Osteoblast (primary cell): ENCODE data around the gene EMX1. TPM values are rescaled to one million over a fixed set of nuclear protein-coding genes. Genes with fewer than 3 reads are reported as not detected.

Source experiments
- DNase-seq: peaks from one replicate; pipeline ENCODE4 v3.0.0; 2011; ENCODE audit warnings: low spot score, mixed read lengths; ENCODE audit not compliant: insufficient read length; ENCODE audit errors: missing footprints
- H2AFZ ChIP-seq: 2 replicates; pipeline ENCODE4 v1.6.0; 2011; ENCODE audit warnings: mild to moderate bottlenecking, low read length
- H3K27ac ChIP-seq: 2 replicates; pipeline ENCODE4 v1.5.1; 2011; ENCODE audit warnings: mild to moderate bottlenecking, low read depth, low read length, moderate library complexity
- H3K27me3 ChIP-seq: 2 replicates; pipeline ENCODE4 v1.6.0; 2012; ENCODE audit warnings: mild to moderate bottlenecking, control low read depth, inconsistent platforms, low read length, moderate library complexity; ENCODE audit not compliant: insufficient read depth
- H3K36me3 ChIP-seq: 2 replicates; pipeline ENCODE4 v1.5.1; 2011; ENCODE audit warnings: mild to moderate bottlenecking, low read length, control low read depth, moderate library complexity; ENCODE audit not compliant: insufficient read depth
- H3K4me1 ChIP-seq: 2 replicates; pipeline ENCODE4 v1.5.1; 2011; ENCODE audit warnings: mild to moderate bottlenecking, low read length, control low read depth, moderate library complexity; ENCODE audit not compliant: insufficient read depth
- H3K4me2 ChIP-seq: 2 replicates; pipeline ENCODE4 v1.6.0; 2011; ENCODE audit warnings: mild to moderate bottlenecking, low read length; ENCODE audit not compliant: insufficient read depth
- H3K4me3 ChIP-seq: fragments of 200-600 bp; sonication (generic); 3 replicates; pipeline ENCODE4 v1.5.1; 2012; ENCODE audit warnings: mild to moderate bottlenecking, low read length, inconsistent platforms; ENCODE audit not compliant: insufficient read depth
- H3K79me2 ChIP-seq: 2 replicates; pipeline ENCODE4 v1.6.0; 2012; ENCODE audit warnings: mild to moderate bottlenecking, low read length, control low read depth, inconsistent platforms; ENCODE audit not compliant: insufficient read depth
- H3K9me3 ChIP-seq: 2 replicates; pipeline ENCODE4 v1.5.1; 2011; ENCODE audit warnings: low read depth, low read length, control low read depth
- H4K20me1 ChIP-seq: 2 replicates; pipeline ENCODE4 v1.6.0; 2012; ENCODE audit warnings: mild to moderate bottlenecking, low read length, control low read depth; ENCODE audit not compliant: insufficient read depth
- CTCF ChIP-seq: IDR thresholded peaks from 2 replicates; pipeline ENCODE4 v1.5.1; 2011; ENCODE audit warnings: mild to moderate bottlenecking, low read depth, low read length, moderate library complexity; ENCODE audit errors: extremely low read depth
- total RNA-seq: library from RNA; depleted of rRNA; stranded (reverse); fragments of >200 nt; gene quantifications from 2 replicates; pipeline ENCODE4 v1.2.3, GENCODE V29; 2012

The EMX1 gene
- total RNA-seq, 1 donor = not detected

GRCh38 chr2:72981536-72981935 is 64.2 kb downstream of the EMX1 start:
- TF ChIP-seq CTCF = no peak
- peaks cover 6% of the 10 kb centered on the region for H3K36me3 ChIP-seq
- H3K27me3 ChIP-seq = no peaks in the 10 kb centered on the region
- H3K9me3 ChIP-seq = no peaks in the 10 kb centered on the region
- H3K79me2 ChIP-seq = no peaks in the 10 kb centered on the region
- no peak overlapping the region for H3K4me3 ChIP-seq
- no peaks in the 10 kb centered on the region for H4K20me1 ChIP-seq
- no peak overlapping the region for H2AFZ ChIP-seq
- DNase-seq = no peak
- no peaks in the 10 kb centered on the region for H3K4me1 ChIP-seq
- no peak overlapping the region for H3K27ac ChIP-seq
- H3K4me2 ChIP-seq = no peak overlapping the region

GRCh38 chr2:72982219-72982618 is 64.9 kb downstream of the EMX1 start:
- Histone ChIP-seq H4K20me1 (no peaks in the 10 kb centered on the region), H3K4me2 (no peak overlapping the region), H3K79me2 (no peaks in the 10 kb centered on the region), H3K4me1 (no peaks in the 10 kb centered on the region), H3K4me3 (no peak overlapping the region), H3K9me3 (no peaks in the 10 kb centered on the region), H3K27me3 (no peaks in the 10 kb centered on the region), H2AFZ (no peak overlapping the region), H3K36me3 (peaks cover 6% of the 10 kb centered on the region), H3K27ac (no peak overlapping the region)
- DNase-seq = no peak
- TF ChIP-seq CTCF = no peak

- Histone ChIP-seq H3K27ac (no peak overlapping the region), H3K79me2 (no peaks in the 10 kb centered on the region), H2AFZ (no peak overlapping the region), H3K4me2 (no peak overlapping the region), H4K20me1 (no peaks in the 10 kb centered on the region), H3K9me3 (no peaks in the 10 kb centered on the region), H3K4me3 (no peak overlapping the region), H3K27me3 (no peaks in the 10 kb centered on the region), H3K4me1 (no peaks in the 10 kb centered on the region), H3K36me3 (peaks cover 6% of the 10 kb centered on the region)
- no peak for DNase-seq
- TF ChIP-seq CTCF = no peak
Measured at GRCh38 chr2:72982781-72983499, 65.6 kb downstream of the EMX1 start.

GRCh38 chr2:72983500-72984161 is 66.3 kb downstream of the EMX1 start:
- DNase-seq = no peak
- H3K4me1 ChIP-seq = no peaks in the 10 kb centered on the region
- no peaks in the 10 kb centered on the region for H3K27me3 ChIP-seq
- no peak overlapping the region for H3K4me3 ChIP-seq
- peaks cover 6% of the 10 kb centered on the region for H3K36me3 ChIP-seq
- no peaks in the 10 kb centered on the region for H3K79me2 ChIP-seq
- H3K4me2 ChIP-seq = no peak overlapping the region
- H4K20me1 ChIP-seq = no peaks in the 10 kb centered on the region
- no peak overlapping the region for H3K27ac ChIP-seq
- no peak for TF ChIP-seq CTCF
- no peak overlapping the region for H2AFZ ChIP-seq
- no peaks in the 10 kb centered on the region for H3K9me3 ChIP-seq
